ENCODE results near the gene CD300LG.
"Not testable (repeated sequence)": the region's sequence is repeated elsewhere in the genome, so short reads cannot be mapped to it uniquely, and the experiment has no call there.

Gene CD300LG

GRCh38 chr17:43854498-43854897 is 7.5 kb downstream of the CD300LG start:
- DNase-seq (ENCODE audit: low spot score), result no peak

- no peak for DNase-seq (ENCODE audit: low spot score)
Observed at GRCh38 chr17:43855061-43855460, 8.1 kb downstream of the CD300LG start.

GRCh38 chr17:43856141-43856540 is 9.2 kb downstream of the CD300LG start:
- no peak for DNase-seq (ENCODE audit: low spot score)

- no peak for DNase-seq (ENCODE audit: low spot score)
Observed at GRCh38 chr17:43857141-43857540, 10.2 kb downstream of the CD300LG start.

GRCh38 chr17:43857957-43858600 is 11.1 kb downstream of the CD300LG start:
- DNase-seq (ENCODE audit: low spot score), result no peak

- DNase-seq (ENCODE audit: low spot score), result no peak
Observed at GRCh38 chr17:43860077-43860725, 13.2 kb downstream of the CD300LG start.

GRCh38 chr17:43860927-43861622 is 14.1 kb downstream of the CD300LG start:
- no peak for DNase-seq (ENCODE audit: low spot score)

GRCh38 chr17:43861960-43862359 is 15.0 kb downstream of the CD300LG start:
- no peak for DNase-seq (ENCODE audit: low spot score)

- DNase-seq (ENCODE audit: low spot score), result no peak
Observed at GRCh38 chr17:43864161-43864984, 17.4 kb downstream of the CD300LG start.

- DNase-seq (ENCODE audit: low spot score), result no peak
Observed at GRCh38 chr17:43868226-43868994, 21.4 kb downstream of the CD300LG start.

GRCh38 chr17:43869031-43869430 is 22.1 kb downstream of the CD300LG start:
- not testable (repeated sequence) for DNase-seq (ENCODE audit: low spot score)

GRCh38 chr17:43871946-43872690 is 25.1 kb downstream of the CD300LG start:
- no peak for DNase-seq (ENCODE audit: low spot score)

GRCh38 chr17:43873091-43873490 is 26.1 kb downstream of the CD300LG start:
- no peak for DNase-seq (ENCODE audit: low spot score)

- no peak for DNase-seq (ENCODE audit: low spot score)
Observed at GRCh38 chr17:43873815-43874214, 26.8 kb downstream of the CD300LG start.

GRCh38 chr17:43874293-43874692 is 27.3 kb downstream of the CD300LG start:
- DNase-seq (ENCODE audit: low spot score), result no peak

- DNase-seq (ENCODE audit: low spot score), result no peak
Observed at GRCh38 chr17:43875476-43876147, 28.6 kb downstream of the CD300LG start.

- DNase-seq (ENCODE audit: low spot score), result no peak
Observed at GRCh38 chr17:43877031-43877430, 30.1 kb downstream of the CD300LG start.

- no peak for DNase-seq (ENCODE audit: low spot score)
Observed at GRCh38 chr17:43877451-43878155, 30.6 kb downstream of the CD300LG start.

- peak; percentile 95 for DNase-seq (ENCODE audit: low spot score)
Observed at GRCh38 chr17:43878260-43879175, 31.5 kb downstream of the CD300LG start.
